DLD1 (cell line): ENCODE measurements around the gene CHST3.
"Not testable (repeated sequence)": the region's sequence is repeated elsewhere in the genome, so short reads cannot be mapped to it uniquely, and the experiment has no call there.

ENCODE experiments used
- in situ Hi-C: cut with HindIII; loops from 2 replicates; pipeline ENCODE4 v1.10.0; 2017; ENCODE audit warnings: low sequenced_read_pairs

CHST3 gene

DNA sequence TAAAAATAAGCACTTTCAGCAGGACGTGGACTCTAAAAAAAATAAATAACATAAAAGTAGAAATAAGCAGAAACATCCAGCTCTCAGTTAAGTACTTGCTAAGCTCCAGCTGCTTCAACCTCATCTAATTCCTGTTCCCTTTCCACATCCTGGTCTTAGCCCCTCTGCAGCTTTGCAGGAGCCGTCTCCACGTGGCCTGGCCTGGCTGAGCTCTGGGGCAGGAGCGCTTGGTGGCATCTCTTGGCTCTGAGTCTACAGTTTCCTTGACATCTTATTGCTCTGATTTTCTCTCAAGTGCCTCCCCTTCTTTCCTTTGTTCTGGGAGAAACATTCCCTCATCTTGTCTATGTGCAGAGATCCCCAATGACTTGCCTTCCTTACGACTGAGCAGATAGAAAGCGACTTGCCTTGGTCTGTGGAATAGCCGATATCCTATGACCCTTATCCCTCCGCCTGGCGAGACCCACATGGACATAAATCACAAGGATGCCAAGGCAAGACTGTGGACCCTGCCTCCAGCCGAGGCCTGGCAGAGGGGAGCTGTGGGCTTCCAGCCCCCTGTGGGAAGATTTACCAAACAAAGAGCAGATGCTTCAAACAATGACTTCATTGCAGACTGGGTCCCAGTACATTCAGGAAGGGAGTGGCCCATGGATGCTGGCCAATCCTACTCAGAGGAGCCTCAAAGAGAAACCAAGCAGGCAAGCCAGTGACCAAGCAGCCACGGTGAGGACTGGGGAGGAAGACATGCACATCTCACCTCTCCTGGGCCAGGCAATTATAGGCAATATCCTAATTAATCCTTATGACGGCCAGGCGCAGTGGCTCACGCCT lies 62.3 kb downstream of the CHST3 start:
- in situ Hi-C loops: no loop called here

DNA sequence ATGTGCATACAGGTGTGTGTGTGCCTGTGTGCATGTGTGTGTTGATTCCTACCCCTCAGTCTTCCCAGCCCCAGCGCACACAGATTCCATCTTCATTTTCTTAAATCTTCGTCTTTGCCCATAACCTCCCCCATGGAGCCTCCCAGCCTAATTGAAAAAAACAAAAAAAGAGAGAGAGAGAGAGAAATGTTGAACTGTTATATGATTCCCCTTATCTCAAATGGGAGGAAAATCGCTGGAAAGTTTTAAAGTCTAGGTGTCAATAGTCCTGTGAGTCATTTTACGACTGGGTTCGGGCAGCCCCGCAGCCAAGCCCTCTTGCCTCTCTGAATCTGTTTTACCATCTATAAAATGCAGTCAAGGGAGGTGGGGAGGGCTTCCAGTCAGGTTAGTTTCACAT lies 63.3 kb downstream of the CHST3 start:
- in situ Hi-C loops: no loop called here

DNA sequence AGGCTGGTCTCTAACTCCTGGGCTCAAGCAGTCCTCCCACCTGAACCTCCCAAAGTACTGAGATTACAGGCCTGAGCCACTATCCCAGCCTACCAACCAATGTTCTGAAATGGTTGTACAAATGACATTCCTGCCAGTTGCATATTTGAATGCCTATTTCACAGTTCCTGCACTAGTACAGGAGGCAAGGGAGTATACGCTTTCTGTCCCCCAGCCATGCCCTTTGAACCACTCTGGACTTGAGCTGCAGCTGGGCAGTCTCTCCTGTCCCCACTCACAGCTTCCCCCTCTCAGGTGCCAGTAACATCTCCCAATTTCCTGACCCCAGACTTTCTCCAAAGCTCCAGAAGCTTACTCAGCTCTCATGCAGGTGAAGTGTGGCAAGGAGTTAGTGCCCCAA lies 65.2 kb downstream of the CHST3 start:
- in situ Hi-C loops: no loop called here

DNA sequence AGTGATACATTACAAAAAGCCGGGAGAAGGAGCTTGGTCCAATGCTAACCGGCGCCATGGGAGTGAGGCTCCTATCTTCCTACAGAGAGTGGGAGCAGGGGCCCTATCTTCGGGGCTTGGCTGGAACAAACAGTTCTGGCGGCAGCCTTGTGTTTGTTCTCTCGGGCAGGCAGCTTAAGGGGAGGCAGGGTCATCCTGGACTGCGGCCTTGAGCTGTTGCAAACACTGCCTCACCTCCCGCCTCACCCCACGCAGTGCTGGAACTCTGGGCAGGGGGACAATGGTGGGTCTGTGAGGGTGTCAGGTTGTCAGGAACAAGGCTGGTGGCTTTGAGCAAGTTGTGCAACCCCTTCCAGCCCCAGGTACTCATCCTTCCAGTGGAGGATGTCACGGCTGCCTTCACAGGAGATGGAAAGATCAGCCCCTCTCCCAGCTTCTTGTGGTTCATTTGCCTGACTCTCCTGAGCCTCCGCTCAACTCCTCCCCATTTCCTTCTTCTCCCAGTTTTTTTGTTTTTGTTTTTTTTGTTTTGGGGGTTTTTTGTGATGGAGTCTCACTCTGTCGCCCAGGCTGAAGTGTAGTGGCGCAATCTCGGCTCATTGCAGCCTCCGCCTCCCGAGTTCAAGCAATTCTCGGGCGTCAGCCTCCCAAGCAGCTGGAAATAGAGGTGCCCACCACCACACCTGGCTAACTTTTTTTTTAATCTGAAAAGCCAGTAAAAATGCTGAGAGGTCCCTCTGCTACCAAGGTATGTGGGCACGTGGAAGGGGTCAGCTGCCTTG lies 66.8 kb downstream of the CHST3 start:
- in situ Hi-C loops: no loop called here

DNA sequence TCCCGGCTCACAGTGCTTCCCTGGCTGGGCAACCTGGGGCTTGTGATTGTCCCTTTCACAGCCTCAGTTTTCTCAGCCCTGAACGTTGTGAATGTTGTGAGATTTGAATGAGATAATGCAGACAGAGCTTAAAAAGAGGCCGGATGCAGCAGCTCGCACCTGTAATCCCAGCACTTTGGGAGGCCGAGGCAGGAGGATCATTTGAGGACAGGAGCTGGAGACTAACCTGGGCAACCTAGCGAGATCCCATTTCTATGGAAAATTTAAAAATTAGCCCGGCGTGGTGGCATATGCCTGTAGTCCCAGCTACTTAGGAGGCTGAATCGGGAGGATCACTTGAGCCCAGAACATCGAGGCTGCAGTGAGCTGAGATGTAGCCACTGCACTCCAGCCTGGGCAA lies 67.5 kb downstream of the CHST3 start:
- in situ Hi-C loops: no loop called here

DNA sequence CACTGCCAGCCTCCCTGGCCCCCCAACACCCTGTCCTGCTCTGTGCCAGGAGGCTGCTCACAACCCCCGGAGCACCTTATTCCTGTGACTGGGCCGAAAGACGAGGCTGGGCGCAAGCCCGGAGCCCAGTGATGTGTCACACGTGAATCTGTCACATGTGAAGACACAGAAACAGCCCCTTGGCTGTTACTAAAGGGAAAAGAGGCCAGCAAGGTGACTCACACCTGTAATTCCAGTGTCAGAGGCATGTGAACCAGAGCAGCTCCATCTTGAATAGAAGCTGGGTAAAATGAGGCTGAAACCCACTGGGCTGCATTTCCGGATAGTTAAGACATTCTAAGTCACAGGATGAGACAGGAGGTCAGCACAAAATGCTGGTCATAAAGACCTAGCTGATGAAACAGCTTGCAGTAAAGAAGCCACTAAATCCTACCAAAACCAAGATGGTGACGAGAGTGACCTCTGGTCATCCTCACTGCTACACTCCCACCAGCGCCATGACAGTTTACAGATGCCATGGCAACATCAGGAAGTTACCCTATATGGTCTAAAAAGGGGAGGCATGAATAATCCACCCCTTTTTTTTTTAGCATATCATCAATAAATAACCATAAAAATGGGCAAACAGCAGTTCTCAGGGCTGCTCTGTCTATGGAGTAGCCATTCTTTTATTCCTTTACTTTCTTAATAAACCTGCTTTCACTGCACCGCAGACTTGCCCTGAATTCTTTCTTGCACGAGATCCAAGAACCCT lies 68.4 kb downstream of the CHST3 start:
- in situ Hi-C loops: not testable (repeated sequence)

DNA sequence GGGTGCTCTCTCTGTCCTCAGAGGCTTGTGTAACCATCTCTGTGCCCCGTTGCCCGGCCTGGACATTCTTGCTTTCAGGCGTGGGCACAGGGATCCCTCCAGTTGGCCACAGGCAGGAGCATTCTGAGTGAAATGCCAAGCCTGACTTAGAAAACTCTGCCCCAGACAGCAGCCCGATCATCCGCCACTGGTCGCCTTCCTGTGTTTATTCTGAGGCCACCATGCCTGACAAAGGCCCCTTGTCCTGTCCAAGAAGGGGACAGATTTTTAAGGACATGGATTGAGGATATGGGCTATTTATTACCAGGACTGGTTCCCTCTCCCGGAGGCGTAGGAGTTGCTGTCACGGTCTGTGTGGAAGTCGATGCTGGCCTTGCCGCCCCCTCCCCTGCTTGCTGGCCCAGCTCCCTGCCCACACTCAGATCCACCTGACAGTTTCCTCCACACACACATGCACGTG lies 69.9 kb downstream of the CHST3 start:
- in situ Hi-C loops: no loop called here

DNA sequence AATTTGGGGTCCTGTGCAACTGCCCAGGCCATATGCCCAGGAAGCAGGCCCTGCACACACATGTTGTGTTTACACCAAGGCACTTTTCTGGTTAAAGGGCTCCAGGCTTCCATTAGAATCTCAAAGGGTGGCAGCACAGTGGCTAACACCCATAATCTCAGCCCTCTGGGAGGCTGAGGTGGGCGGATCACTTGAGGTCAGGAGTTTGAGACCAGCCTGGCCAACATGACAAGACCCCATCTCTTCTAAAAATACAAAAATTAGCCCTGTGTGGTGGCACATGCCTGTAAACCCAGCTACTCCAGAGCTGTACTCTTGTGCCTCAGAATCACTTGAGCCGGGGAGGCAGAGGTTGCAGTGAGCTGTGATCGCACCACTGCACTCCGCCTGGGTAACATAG lies 70.6 kb downstream of the CHST3 start:
- in situ Hi-C loops: no loop called here

DNA sequence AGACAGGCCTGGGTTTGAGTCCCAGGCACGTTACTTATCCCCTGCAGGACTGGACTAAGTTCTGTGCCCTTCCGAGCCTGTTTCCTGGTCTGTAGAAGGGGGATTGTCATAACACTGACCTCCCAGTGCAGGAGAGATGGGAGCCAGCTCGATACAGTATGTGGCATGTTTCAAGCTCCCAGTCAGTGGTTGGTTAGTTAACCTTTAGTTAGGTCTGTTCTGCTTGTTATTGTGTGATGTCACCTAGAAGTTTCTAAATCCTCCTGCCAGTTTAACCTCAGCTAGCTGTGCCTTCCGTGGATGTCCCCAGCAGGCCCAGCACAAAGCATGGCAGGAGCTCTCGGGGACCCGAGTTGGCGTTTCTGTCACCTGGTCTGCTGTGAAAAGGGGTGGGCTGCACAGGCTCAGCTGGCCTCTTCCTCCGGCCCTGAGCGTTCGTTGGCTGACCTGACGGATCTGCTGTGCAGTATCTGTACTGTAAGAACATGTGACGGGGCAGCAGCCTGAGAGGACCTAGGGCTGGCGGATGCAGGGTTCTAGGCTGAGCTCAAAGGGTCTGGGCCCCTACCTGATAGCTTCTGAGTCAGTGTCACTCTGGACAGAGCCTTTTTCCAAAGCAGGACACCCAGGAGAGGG lies 71.2 kb downstream of the CHST3 start:
- in situ Hi-C loops: no loop called here

DNA sequence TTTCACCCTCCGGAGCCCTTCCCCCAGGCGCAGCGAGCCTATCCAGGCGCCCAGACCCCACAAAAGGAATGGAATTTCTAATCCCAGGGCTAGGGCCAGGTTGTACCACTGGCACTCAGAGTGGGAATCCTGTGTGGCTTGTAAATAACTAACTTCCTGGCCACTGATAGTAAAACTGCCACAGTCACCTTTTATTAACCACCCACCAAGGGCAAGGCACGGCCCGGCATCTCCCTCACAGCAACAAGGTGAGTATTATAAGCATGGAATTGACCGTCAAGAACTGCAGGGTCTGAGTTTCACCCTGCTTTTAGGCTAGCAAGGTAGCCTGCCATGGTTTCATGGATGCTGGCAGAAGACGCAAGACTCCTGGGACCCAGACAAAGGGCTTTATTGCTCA lies 73.1 kb downstream of the CHST3 start:
- in situ Hi-C loops: no loop called here

DNA sequence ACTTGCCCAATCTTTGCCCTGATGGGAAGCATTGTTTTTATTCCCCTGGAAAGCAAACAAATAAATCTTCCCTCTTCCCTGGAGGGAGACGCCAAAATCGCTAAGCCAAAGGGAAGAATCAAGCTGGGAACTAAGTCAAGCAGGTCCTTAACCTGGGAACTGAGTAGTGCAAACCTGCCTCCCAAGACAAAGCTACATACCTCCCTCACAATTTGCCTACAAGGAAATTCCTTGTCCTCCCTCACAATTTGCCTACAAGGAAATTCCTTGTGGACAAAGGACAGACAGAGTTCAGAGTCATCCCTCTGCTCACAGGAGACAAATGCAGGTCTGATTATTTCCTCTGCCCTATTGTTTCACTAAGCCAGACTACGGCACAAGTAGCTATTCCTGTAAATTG lies 73.6 kb downstream of the CHST3 start:
- in situ Hi-C loops: no loop called here

DNA sequence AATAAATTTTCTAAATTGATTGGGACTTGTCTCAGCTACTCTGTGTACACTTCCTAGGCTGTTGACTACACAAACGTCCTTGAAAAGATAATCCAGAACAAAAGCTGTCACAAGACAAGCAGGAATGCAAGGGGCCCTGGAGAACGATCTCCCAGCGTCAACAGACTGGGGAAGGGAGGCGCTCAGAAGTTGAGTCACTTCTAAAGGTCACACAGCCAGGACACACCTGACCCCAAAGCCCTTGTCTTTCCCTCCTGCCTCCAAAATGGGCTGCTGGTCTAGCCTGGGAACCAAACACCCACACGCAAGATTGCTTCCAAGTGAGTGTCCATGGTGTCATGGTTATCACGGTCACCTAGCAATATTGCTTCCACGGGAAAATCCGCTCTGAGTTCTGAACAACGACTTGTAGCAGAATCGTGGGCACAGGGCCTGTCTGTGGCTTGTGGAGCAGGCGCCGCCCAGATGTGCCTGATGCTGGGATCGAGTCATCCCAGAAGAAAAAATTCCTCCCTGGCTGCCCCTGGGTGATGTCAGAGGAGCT lies 74.3 kb downstream of the CHST3 start:
- in situ Hi-C loops: no loop called here

DNA sequence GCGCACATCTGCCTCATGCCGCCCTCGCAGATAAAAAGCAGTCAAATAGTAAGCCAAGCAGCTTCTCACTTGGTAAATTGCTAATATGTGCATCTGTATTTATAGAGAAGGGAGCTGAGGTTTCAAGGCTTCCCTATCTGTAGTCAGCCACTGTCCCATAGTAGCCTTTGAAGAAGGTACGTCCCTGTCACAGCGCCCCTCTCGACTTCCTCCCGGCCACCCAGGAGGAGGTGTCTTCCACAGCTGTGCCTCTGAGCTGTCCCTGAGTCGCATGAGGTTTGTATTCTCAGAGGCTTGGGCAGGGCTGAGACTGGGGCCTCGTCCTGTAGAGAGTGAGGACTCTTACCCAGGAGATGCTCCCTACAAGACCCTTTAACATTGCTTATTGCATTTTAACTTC lies 75.2 kb downstream of the CHST3 start:
- in situ Hi-C loops: no loop called here

DNA sequence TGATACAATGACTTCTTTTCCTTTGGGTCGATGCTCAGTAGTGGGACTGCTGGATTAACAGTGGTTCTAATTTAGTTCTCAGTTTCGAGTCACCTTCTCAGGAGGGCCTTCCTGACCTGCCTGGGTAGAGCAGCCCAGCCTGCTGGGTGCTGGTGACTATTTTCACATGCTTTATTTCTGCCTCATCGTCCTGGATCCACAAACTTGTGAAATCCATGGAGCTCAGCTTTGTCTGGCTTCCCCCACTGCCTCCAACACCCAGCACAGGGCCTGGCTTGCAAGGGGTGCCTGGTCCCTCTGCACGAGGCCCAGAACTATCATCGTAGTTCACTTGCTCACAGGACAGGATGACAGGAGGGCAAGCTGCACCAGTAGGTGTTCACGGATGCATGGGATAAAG lies 77.3 kb downstream of the CHST3 start:
- in situ Hi-C loops: no loop called here

DNA sequence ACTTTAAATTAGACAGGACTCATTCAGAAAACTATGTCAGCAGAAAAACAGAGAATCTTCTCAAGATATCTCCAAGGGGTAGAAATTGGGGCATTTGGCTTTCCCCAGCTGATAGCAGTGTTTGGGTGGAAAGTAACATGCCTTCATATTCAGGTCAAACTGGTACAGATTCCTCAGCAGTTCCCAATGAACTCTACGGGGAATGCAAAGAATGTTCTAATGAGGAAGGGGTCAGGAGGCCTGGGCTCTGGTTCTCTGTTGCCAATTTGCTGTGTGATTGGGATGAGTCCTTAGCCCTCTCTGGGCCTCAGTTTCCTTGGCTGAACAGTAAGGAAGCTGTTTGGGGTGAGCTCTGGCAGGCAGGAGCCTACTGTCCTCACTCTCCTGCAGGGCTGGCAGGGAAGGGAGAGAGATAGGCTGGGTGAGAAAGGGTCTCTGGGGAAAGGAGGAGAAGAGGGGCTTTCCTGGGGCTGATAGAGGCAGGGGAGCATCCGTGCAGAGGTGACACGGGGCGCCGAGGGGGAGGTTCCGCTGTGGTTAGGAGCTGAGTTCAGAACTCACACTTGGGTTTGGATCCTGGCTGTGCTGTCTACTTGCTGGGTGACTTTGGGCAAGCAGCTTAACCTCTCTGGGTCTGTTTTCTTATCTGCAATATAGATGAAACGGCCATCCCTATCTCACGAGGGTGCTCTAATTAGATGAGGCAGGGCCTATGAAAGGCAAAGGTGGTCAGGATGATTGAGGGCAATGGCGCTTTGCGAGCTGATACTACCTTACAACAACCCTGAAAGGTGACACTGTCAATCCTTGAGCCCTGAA lies 79.0 kb downstream of the CHST3 start:
- in situ Hi-C loops: no loop called here

DNA sequence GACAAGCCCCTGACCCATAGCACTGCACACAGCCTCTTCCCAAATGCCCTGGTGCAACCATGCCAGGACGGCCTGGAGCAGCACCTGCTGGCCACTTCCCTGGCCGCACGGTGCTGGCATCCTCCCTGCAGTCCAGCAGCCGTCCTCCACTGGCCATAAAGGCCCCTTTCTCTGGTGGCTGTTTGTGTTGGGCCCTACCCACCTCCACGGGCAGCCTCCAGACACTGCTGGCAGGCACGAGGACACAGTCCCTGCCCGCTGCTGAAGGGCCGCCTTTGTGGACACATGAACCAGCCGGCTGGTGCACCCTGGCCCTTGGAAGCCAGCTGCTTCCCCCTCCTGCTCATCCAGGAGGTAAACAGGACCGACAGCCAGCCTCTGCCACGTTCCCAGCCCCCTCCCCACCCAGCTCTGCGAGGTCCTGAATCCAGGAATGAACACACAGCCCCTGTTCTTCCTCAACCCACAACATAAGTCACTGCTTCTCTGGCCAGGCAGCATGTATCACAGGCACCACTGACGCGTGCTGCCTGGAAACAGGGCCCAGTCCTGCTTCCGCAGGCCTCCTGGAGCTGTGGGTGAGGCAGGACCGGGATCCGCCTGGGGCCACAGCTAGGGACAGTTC lies 80.3 kb downstream of the CHST3 start:
- in situ Hi-C loops: no loop called here

DNA sequence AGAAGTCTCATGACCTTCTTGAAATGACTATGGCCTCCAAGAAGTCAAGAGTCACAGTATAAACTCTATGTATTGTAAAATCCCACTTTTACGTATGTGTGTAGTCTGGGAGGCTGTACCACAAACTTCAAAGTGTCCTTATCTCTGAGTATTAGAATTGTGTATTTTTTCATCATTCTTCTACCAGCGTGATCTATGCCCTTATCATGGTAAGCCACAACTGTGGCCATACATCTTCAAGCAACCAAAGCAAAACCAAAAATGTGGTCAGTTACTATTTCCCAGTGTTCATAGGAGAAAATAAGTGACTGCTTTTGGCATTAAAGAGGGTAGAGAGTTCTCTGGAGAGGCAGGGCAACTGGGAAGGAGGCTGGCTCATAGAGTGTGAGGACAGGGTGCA lies 81.4 kb downstream of the CHST3 start:
- in situ Hi-C loops: no loop called here

DNA sequence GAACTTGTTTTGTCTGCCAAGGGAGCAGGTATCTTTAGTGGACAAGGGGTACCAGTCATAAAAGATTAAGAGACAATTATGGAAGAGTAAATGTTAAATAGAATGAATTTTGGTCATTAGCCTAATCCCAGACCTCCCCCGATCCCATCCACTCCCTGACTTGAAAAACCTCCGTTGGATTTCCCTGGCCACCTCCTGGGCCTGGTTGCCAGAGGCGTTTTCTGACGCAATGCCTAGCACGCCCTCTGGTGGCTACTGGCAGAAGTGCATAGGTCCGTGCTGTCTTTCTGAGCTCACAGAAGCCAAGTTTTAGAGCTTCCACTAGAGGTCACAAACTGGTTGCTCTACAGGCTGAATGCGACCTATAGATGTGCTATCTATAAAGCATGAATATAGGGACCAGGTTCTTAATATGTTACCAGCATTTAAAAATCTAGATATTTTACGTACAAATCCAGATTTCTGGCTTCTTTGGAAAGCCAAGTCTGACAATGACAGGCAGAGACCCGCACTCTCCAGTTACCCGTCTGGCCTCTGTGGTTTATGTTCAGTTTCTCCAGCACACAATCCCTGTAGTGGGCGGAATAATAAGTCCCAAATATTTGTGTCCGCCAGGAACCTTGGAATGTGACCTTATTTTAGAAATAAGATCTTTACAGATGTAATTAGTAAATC lies 84.4 kb downstream of the CHST3 start:
- in situ Hi-C loops: no loop called here

DNA sequence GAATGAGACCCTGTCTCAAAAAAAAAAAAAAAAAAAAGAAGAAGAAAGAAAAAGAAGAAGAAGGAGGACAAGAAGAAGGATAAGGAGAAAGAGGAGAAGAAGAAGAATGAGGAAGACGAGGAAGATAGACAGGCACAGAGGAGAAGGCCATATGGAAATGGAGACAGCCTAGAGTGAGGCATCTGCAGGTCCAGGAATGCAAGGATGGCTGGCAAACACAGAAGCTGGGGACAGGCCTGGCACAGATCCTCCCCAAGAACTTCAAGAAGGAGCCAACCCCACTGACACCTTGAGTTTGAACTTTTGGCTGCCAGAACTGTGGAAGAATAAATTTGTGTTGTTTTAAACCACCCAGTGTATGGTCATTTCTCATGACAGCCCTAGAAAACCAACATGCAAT lies 85.3 kb downstream of the CHST3 start:
- in situ Hi-C loops: no loop called here
